ENCODE data around the gene DCPS.
A peak's percentile ranks its signal among the peaks of the same experiment; 100 is the strongest.
"Not testable (repeated sequence)": the region's sequence is repeated elsewhere in the genome, so short reads cannot be mapped to it uniquely, and the experiment has no call there.

DCPS gene

GRCh38 chr11:126385991-126386728, 82.3 kb downstream of the DCPS start:
- no peak for DNase-seq

GRCh38 chr11:126386729-126387071, 82.8 kb downstream of the DCPS start:
- DNase-seq, result not testable (repeated sequence)

- peak; percentile 15 for DNase-seq
Observed at GRCh38 chr11:126387857-126388256, 84.0 kb downstream of the DCPS start.

- peak; percentile 47 for DNase-seq
Observed at GRCh38 chr11:126390272-126390867, 86.5 kb downstream of the DCPS start.

GRCh38 chr11:126391286-126391954, 87.6 kb downstream of the DCPS start:
- no peak for DNase-seq

GRCh38 chr11:126391970-126392632, 88.2 kb downstream of the DCPS start:
- no peak for DNase-seq

GRCh38 chr11:126392633-126393013, 88.8 kb downstream of the DCPS start:
- DNase-seq, result no peak

- DNase-seq, result no peak
Observed at GRCh38 chr11:126393143-126393542, 89.3 kb downstream of the DCPS start.

GRCh38 chr11:126394036-126394435, 90.2 kb downstream of the DCPS start:
- DNase-seq, result no peak

- DNase-seq, result not testable (repeated sequence)
Observed at GRCh38 chr11:126394634-126395072, 90.8 kb downstream of the DCPS start.

Data from right forelimb (tissue), 1 donor.